Measurements from ENCODE around the gene SYT2.
"Not testable (repeated sequence)": the region's sequence is repeated elsewhere in the genome, so short reads cannot be mapped to it uniquely, and the experiment has no call there.

SYT2 gene

GRCh38 chr1:202631076-202631923 lies 79.0 kb downstream of the SYT2 start:
- no peak overlapping the region for H3K4me3 ChIP-seq (ENCODE audit: control insufficient read depth, low read depth, low read length)
- TF ChIP-seq, protein P1, sequence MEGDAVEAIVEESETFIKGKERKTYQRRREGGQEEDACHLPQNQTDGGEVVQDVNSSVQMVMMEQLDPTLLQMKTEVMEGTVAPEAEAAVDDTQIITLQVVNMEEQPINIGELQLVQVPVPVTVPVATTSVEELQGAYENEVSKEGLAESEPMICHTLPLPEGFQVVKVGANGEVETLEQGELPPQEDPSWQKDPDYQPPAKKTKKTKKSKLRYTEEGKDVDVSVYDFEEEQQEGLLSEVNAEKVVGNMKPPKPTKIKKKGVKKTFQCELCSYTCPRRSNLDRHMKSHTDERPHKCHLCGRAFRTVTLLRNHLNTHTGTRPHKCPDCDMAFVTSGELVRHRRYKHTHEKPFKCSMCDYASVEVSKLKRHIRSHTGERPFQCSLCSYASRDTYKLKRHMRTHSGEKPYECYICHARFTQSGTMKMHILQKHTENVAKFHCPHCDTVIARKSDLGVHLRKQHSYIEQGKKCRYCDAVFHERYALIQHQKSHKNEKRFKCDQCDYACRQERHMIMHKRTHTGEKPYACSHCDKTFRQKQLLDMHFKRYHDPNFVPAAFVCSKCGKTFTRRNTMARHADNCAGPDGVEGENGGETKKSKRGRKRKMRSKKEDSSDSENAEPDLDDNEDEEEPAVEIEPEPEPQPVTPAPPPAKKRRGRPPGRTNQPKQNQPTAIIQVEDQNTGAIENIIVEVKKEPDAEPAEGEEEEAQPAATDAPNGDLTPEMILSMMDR (IDR thresholded peaks at IDR 0.05; ENCODE audit: control insufficient read depth, insufficient read depth, low read depth, low read length, missing control alignments) = no peak
- no peak for DNase-seq (ENCODE audit: low read depth)

DNA sequence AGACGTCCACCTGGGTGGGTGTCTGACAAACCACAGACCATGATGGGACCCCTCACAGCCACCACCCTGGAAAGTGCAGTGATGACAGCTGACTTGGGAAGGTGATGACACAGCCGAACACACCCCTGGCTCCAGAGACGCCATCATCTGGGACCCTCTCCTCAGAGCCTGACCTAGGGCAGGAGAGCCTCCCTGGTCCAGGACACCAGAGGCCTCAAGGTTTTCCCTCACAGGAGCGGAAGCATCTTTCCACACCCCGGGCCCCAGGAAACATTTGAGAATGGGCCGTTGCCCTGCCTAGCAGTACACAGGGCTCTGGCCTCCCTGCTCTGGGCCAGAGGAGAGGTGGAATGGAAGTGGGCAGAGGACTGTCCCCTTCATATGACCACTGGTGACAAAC lies 79.7 kb downstream of the SYT2 start:
- DNase-seq (ENCODE audit: low read depth) = no peak
- no peak overlapping the region for H3K4me3 ChIP-seq (ENCODE audit: control insufficient read depth, low read depth, low read length)
- TF ChIP-seq, protein P1 (IDR thresholded peaks at IDR 0.05; ENCODE audit: control insufficient read depth, insufficient read depth, low read depth, low read length, missing control alignments) = no peak

DNA sequence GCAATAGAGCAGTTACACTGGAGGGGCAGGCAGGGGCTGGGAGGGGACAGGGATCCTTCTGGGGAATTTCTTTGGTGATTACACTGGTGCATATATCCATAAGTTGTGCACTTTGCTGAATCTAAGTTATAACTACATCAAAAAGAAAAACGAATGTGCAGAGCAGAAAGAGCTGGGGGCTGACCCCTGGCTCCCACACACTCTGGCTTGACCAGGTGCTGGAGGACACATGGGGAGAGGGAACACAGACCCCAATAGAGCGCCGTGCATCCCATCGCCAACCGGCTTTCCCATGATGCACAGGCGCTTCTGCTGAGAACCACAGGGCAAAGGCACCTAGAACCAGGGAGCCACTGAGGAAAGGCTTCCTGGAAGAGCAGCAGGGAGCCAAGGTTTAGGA lies 80.2 kb downstream of the SYT2 start:
- DNase-seq (ENCODE audit: low read depth); H3K4me3 ChIP-seq (ENCODE audit: control insufficient read depth, low read depth, low read length): not testable (repeated sequence)

DNA sequence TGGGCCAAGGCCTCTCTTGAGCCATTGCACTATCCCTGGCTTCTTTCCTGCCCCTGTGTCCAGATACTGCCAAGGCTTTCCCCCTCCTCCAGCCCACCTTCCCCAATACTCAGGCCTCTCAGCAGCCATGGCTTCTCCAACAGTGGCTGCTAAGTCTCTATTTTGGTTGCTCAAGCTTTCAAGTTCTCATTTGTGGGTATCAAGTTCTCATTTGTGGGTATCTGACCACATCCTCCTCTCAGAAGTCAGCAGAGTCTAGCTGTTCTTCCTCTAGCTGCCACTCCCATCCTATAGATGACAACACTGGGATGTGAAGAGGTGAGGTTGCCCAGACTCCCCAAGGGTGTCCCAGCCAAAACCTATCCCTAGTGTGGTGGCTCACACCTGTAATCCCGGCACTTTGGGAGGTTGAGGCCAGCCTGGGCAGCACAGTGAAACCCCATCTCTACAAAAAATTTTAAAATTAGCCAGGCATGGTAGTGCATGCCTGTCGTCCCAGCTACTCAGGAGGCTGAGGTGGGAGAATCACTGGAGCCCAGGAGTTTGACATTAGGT lies 80.9 kb downstream of the SYT2 start:
- not testable (repeated sequence) for H3K4me3 ChIP-seq (ENCODE audit: control insufficient read depth, low read depth, low read length); DNase-seq (ENCODE audit: low read depth)

DNA sequence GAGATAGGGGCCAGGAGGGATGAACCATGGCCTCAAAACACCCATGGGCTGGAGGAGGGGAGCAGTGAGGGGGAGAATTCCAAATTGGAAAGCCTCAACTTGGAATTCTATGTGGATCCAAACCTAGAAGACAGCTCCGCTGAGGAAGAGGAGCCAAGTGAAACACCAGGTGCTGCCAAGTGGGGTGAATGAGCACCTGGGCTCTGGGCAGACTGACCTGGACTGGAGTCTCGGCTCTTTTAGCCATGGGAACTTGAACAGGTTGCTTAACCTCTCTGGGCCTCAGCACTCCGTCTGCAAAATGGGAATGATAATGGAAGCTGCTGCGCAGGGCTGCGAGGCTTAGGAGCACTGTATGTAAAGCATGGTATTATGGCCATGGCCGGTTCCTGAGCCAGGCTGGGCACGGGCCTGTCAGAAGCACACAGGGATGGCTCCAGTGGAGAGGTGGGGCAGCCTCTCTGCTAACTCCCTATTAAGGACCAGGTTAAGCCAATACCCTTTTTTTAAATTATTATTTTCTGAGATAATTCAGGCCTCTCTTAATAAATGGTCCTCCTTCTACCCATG lies 81.5 kb downstream of the SYT2 start:
- DNase-seq (ENCODE audit: low read depth) = no peak
- H3K4me3 ChIP-seq (ENCODE audit: control insufficient read depth, low read depth, low read length) = no peak overlapping the region
- TF ChIP-seq, protein P1 (IDR thresholded peaks at IDR 0.05; ENCODE audit: control insufficient read depth, insufficient read depth, low read depth, low read length, missing control alignments) = no peak

DNA sequence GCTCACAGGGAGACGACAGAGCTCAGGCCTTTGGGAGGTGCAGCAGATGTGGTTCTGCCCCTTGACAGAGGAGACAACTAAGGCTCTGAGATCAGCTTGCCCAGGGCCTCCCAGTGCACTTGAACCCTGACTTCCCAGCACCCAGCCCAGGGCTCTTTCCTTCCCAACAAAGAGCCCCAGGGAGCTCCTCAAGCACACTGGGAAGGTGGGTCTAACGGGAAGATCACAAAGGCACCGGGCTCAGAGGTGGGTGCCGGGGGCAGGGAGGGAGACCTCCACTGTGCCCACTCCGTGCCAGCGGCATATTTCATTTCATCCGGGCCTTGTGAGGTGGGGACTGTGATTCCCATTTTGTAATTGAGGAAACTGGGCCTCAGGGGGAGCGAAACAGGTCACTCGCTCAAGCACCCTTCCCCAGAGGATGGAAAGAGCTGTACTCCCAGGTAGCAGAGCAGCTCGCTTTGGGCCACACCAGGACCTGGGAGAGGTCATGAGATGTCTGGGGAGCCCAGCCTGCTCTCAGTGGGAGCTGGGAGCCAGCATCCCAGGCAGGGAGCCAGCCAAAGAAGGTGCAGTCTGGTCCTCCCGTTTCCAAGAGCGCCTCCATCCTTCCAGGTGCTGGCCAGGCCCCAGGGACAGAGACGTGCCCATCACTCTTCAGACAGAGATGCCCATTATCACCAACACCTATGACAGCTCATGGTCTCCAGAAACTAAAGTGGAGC lies 82.3 kb downstream of the SYT2 start:
- TF ChIP-seq, protein P1 (IDR thresholded peaks at IDR 0.05; ENCODE audit: control insufficient read depth, insufficient read depth, low read depth, low read length, missing control alignments) = no peak

GRCh38 chr1:202627036-202627435 lies 83.2 kb downstream of the SYT2 start:
- H3K4me3 ChIP-seq (ENCODE audit: control insufficient read depth, low read depth, low read length); DNase-seq (ENCODE audit: low read depth): not testable (repeated sequence)

More for the DNA sequence above, 82.3 kb downstream of the SYT2 start:
- DNase-seq (ENCODE audit: low read depth) = no peak
- no peak overlapping the region for H3K4me3 ChIP-seq (ENCODE audit: control insufficient read depth, low read depth, low read length)
